ENCODE measurements around the gene GNB5.
"Not testable (repeated sequence)": the region's sequence is repeated elsewhere in the genome, so short reads cannot be mapped to it uniquely, and the experiment has no call there.

Gene GNB5

DNA sequence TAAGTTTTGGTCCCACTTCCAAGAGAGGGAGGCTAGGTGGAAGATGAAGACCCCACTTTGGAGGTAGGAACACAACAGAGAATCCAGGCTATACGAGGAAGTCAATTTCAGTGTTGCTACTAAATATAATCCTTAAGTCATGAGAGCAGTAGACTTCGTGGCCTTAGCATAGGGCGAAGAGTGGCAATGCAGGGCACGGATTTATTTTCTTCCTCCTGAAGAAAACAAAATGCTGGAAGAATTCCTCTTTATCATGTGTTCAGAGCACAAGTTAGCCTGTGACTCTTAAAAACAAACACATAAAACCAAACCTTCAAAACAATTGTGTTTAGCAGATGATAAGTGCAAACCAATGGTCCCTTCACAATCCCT, 98.0 kb downstream of the GNB5 start:
- Histone ChIP-seq H3K9me3 (no peaks in the 10 kb centered on the region), H3K27me3 (no peaks in the 10 kb centered on the region), H3K4me3 (no peak overlapping the region), H3K27ac (peak overlapping the region; percentile 59 to 64), H3K36me3 (no peaks in the 10 kb centered on the region), H3K4me1 (peaks cover 0 to 29% (median 23%) of the 10 kb centered on the region in 4 donors)
- DNase-seq: no peak
- TF ChIP-seq, protein P1, sequence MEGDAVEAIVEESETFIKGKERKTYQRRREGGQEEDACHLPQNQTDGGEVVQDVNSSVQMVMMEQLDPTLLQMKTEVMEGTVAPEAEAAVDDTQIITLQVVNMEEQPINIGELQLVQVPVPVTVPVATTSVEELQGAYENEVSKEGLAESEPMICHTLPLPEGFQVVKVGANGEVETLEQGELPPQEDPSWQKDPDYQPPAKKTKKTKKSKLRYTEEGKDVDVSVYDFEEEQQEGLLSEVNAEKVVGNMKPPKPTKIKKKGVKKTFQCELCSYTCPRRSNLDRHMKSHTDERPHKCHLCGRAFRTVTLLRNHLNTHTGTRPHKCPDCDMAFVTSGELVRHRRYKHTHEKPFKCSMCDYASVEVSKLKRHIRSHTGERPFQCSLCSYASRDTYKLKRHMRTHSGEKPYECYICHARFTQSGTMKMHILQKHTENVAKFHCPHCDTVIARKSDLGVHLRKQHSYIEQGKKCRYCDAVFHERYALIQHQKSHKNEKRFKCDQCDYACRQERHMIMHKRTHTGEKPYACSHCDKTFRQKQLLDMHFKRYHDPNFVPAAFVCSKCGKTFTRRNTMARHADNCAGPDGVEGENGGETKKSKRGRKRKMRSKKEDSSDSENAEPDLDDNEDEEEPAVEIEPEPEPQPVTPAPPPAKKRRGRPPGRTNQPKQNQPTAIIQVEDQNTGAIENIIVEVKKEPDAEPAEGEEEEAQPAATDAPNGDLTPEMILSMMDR (IDR thresholded peaks at IDR 0.05): no peak
- intact Hi-C loops (cut with DNase I; ENCODE audit: low total_unique reads): no loop called here

- intact Hi-C loops (cut with DNase I; ENCODE audit: low total_unique reads): no loop called here
- no peak for DNase-seq
- H3K9me3 ChIP-seq: peaks cover 0 to 8% (median 0%) of the 10 kb centered on the region in 3 donors
- TF ChIP-seq, protein P1 (IDR thresholded peaks at IDR 0.05): no peak
- H3K4me3 ChIP-seq: no peak overlapping the region
- H3K4me1 ChIP-seq: peaks cover 0 to 28% (median 21%) of the 10 kb centered on the region in 4 donors
- no peak overlapping the region for H3K27ac ChIP-seq
- no peaks in the 10 kb centered on the region for H3K27me3 ChIP-seq
- H3K36me3 ChIP-seq: no peaks in the 10 kb centered on the region
These were observed 101.0 kb downstream of the GNB5 start for GRCh38 chr15:52090193-52090592.

GRCh38 chr15:52086011-52086786, 105.0 kb downstream of the GNB5 start:
- Histone ChIP-seq H3K36me3 (no peaks in the 10 kb centered on the region), H3K9me3 (peaks cover 0 to 8% (median 0%) of the 10 kb centered on the region in 3 donors), H3K27ac (no peak overlapping the region), H3K4me1 (no peaks in the 10 kb centered on the region), H3K4me3 (no peak overlapping the region), H3K27me3 (no peaks in the 10 kb centered on the region)
- DNase-seq: no peak
- intact Hi-C loops (cut with DNase I; ENCODE audit: low total_unique reads): no loop called here
- TF ChIP-seq, protein P1 (IDR thresholded peaks at IDR 0.05): no peak

- DNase-seq: no peak
- Histone ChIP-seq H3K4me3 (no peak overlapping the region), H3K9me3 (peaks cover 0 to 8% (median 0%) of the 10 kb centered on the region in 3 donors), H3K27me3 (no peaks in the 10 kb centered on the region), H3K36me3 (no peaks in the 10 kb centered on the region), H3K4me1 (no peaks in the 10 kb centered on the region), H3K27ac (no peak overlapping the region)
- TF ChIP-seq, protein P1 (IDR thresholded peaks at IDR 0.05): no peak
- intact Hi-C loops (cut with DNase I; ENCODE audit: low total_unique reads): no loop called here
These were observed 105.9 kb downstream of the GNB5 start for GRCh38 chr15:52085299-52085698.

DNA sequence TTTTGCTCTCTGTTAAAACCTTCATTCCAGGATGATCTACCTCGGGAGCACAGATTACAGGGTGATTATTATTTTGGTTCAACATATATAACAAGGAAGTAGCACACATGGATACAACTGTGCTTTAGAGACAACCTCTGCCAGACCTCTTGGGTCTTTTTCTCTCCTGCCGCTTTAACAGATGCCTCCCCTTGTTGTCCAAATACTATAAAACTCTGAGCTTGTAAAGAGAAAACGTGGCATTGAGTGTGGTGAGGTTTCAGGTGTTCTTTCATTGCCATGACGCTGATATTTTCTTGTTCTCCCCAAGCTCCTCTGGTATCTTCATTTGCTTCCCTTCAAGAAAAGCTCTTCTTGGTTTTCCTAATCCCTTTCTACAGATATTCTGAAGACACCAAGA, 107.6 kb downstream of the GNB5 start:
- TF ChIP-seq, protein P1 (IDR thresholded peaks at IDR 0.05): no peak
- no peak for DNase-seq
- intact Hi-C loops (cut with DNase I; ENCODE audit: low total_unique reads): no loop called here
- no peak overlapping the region for H3K27ac ChIP-seq
- H3K36me3 ChIP-seq: no peaks in the 10 kb centered on the region
- H3K27me3 ChIP-seq: no peaks in the 10 kb centered on the region
- peaks cover 0 to 8% (median 0%) of the 10 kb centered on the region in 3 donors for H3K9me3 ChIP-seq
- H3K4me3 ChIP-seq: no peak overlapping the region
- H3K4me1 ChIP-seq: no peaks in the 10 kb centered on the region

GRCh38 chr15:52083037-52083359, 108.2 kb downstream of the GNB5 start:
- H3K27me3 ChIP-seq; H3K4me3 ChIP-seq; intact Hi-C loops (cut with DNase I; ENCODE audit: low total_unique reads); DNase-seq; H3K4me1 ChIP-seq; H3K36me3 ChIP-seq; H3K27ac ChIP-seq; H3K9me3 ChIP-seq: not testable (repeated sequence)
